Measurements from ENCODE around the gene QRFP.
"Not testable (repeated sequence)": the region's sequence is repeated elsewhere in the genome, so short reads cannot be mapped to it uniquely, and the experiment has no call there.

The QRFP gene

GRCh38 chr9:130849356-130849755 is 47.3 kb downstream of the QRFP start:
- no peak for DNase-seq (ENCODE audit: low read depth, low spot score)

- not testable (repeated sequence) for DNase-seq (ENCODE audit: low read depth, low spot score)
These were observed 48.1 kb downstream of the QRFP start for GRCh38 chr9:130848514-130848913.

GRCh38 chr9:130847306-130848217 is 49.0 kb downstream of the QRFP start:
- peak; percentile 55 for DNase-seq (ENCODE audit: low read depth, low spot score)

- no peak for DNase-seq (ENCODE audit: low read depth, low spot score)
These were observed 49.9 kb downstream of the QRFP start for GRCh38 chr9:130846487-130847305.

GRCh38 chr9:130845901-130846481 is 50.6 kb downstream of the QRFP start:
- no peak for DNase-seq (ENCODE audit: low read depth, low spot score)

- DNase-seq (ENCODE audit: low read depth, low spot score) = no peak
These were observed 51.4 kb downstream of the QRFP start for GRCh38 chr9:130845254-130845653.

- no peak for DNase-seq (ENCODE audit: low read depth, low spot score)
These were observed 52.6 kb downstream of the QRFP start for GRCh38 chr9:130844044-130844451.

- no peak for DNase-seq (ENCODE audit: low read depth, low spot score)
These were observed 53.3 kb downstream of the QRFP start for GRCh38 chr9:130843049-130843908.
